Embryonic facial prominence (tissue), 1 donor: ENCODE results near the gene SNUPN.
"Not testable (repeated sequence)": the region's sequence is repeated elsewhere in the genome, so short reads cannot be mapped to it uniquely, and the experiment has no call there.

ENCODE experiments used
- DNase-seq: peaks from one replicate; pipeline ENCODE4 v3.0.0-alpha.2; 2016; ENCODE audit errors: extremely low spot score

The SNUPN gene

DNA sequence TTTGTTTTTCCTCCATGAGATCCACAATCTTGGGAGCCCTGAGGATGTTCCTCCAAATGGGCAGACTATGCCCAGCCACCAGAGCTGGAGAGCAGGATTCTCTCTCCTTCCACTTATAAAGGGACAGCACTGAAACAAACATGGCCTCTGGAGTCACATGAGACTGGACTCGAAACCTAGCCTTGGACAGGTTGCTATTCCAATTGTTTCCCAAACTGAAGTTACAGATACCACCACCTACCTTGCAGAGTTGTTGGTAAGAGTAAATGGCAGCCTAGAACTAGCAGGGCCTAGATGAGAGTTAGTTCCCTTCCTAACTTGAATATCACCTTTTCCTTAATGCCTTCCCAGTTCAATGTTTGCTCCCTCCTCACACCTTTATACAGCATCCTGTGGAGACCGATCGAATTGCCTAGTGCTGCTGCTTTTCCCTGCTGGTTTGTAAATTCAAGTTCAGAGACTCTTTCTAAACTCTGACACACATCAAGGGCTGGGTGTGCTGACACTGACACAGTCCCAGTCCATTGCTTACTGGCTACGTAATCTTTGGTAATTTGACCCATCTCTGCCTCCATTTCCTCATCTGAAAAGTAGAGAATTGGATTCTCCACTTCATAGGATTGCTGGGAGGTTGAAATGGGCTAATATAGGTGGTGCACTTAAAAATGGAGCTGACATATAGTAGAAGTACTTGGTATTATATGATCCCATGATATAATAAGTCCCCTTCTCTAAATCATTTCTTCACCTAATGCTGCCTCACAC is 11.9 kb upstream of the SNUPN start:
- no peak for DNase-seq

DNA sequence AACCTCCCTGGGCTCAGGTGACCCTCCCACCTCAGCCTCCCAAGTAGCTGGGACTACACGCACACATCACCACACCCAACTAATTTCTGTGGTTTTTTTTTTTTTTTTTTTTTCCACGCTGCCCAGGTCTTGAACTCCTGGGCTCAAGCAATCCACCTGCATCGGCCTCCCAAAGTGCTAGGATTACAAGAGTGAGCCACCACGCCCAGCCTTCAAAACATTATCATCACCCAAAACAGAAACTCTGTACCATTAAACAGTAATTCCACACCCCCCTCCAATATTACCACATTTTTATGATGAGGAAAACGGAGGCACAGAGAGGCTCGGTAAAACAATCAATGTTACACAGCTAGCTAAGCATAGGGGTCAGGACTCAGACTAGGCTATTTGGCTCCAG is 10.5 kb upstream of the SNUPN start:
- DNase-seq = no peak

DNA sequence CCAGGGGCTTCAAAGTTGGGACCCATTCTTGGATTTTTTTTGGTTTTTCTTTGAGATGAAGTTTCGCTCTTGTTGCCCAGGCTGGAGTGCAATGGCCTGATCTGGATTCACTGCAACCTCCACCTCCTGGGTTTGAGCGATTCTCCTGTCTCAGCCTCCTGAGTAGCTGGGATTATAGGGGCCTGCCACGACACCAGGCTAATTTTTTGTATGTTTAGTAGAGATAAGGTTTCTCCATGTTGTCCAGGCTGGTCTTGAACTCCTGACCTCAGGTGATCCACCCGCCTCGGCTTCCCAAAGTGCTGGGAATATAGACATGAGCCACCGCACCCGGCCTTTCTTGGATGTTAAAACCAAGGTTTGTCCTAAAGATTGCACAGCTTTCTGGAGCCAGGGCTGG is 8.4 kb upstream of the SNUPN start:
- not testable (repeated sequence) for DNase-seq

DNA sequence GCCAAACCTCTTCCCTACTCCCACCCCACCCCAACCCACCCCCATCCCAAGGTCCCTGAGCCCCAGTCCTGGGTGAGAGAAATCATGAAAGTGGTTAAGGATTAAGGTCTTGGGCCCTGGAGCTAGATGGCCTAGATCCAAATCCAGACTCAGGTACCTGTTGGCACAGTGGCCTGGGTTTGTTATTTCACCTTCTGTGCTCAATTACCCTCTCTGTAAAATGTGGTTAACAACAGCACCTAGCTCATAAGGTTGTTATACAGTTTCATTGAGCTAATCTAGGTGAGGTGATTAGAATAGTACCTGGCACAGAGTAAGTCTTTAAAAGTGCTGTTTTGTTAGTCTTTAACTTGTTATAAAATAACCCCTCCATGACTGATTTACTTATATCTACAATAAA is 6.4 kb upstream of the SNUPN start:
- DNase-seq = no peak

DNA sequence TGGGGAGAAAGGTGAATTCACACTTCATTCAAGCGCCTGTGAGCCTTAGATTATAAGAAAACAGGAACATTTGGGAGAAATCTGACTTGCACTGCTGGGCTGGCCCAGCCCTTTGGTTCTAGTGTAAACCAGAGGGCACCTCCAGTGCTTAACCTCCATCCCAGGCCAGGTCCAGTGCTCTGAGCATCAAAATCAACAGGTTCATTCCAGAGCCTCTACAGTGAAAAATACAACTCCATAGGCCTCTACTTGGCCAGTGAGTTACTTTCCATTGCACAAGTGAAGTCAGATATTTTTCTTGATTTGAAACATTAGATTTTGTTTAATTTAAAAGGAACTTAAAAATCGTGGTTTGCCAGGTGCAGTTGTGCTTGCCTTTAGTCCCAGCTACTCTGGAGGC is 3.0 kb downstream of the SNUPN start:
- DNase-seq = no peak

DNA sequence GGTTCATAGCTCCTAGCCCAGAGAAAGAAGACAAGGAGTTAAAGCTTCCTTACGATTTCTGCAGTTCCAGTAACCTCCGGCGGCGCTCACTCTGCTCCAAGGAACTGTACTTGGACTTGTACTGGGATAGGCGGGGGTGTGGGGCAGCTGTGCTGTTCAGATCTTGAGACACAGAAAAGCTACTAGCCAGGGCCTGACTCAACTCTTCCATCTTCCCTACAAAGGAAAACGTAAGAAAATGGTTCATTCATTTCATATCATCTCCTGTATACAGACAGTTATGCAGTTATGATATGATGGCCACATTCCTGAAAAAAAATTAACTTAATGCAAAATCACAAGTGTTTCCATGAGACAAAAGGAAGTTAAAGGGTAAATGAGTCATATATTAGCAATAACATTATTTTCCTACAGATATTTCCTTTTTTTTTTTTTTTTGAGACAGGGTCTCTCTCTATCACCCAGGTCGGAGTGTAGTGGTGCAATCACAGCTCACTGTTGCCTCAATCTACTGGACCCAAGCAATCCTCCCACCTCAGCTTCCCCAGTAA is 4.6 kb downstream of the SNUPN start:
- DNase-seq = peak; percentile 21

DNA sequence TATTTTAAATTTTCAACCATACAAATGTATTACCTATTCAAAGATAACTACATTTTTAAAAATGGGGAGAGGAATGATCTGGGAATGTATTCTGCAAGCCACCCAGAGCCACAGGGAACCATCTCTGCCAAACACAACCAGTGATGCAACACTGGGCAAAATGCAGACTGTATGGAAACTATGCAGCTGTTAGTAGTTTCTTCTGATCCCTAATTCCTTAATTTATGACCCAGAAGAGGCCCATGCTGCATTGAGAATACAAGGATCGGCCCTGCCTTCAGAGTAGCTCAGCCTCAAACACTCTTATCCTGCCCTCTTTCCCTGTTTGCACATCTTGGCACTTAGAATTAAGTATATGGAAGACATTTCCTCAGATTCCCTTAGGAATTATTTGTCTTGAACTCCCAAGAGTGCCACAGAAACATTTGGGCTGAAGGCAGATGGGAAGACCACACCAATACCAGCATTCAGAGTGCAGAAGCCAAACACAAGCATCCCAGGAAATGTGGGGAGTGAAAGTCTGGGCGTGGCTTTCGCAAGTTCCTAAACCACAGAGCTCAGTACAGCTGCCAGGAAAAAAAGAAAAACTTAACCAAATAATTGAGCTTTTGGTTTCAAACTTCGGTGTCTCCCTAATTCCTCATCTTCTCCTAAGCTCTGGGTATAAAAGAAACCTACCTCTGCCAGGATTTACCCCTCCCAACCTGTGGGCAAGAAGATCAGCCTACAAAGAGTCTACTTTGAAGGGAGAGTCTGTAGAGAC is 5.3 kb downstream of the SNUPN start:
- DNase-seq = no peak

DNA sequence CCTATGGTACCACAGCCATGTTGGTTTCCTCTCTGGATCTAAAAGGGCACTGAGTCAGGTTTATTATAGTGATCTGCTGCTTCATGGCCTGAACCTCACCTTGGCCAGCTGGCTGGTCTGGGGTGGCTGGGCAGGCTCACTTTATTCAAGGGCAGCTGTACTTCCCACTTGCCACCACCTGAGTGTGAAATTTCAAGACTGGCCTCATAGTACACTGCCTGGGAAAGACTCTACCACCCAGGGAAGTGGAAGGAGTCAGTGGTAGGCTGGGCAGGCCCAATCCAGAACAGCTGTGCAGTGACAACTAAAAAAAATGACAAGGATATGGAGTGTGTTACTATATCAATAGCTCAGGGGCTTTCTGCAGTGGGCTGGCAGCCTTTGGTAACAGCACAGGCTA is 8.8 kb downstream of the SNUPN start:
- no peak for DNase-seq

DNA sequence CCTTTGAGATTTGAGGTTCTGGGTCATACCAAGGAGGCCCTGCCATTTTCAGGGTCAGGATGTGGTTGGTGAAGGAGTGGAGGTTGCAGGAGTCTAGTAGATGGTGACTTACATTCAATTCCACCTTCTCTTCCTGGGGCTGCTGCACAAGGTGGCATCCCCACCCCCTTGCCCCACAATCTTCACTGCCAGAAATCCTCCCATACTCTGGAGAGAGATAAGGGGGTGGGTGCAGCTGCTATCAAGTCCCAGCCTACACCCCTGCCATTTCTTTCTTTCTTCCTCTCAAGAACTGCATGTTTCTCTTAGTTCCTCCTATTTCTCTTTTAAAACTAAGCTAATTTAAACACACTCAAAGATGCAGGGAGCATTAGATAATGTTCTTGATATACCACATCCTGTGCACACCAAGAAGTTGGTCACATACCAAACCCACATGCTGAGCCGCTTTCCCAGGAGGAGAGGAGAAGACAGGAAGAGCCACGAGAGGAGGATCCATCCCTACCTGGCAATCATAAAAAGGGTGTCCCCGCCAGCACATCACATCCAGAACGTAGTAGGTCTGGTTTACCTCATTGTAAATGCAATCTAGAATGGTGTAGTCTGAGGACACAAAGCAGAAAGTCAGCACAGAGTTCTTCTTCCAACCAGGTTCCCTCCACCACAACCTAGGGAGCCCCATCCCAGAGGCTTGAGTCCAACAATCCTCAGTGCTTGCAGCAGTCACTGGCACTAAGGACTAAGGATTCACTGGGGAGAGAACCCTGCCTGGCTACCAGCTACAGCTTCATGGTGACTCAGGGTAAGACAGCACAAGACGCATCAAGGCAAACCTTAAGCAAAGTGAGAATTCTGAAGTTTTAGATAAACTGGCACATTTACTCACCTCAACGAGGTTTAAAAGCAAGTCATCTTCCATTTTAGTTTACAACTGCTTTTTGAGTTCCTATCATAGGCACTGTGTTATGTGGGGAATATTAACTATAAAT is 18.5 kb downstream of the SNUPN start:
- DNase-seq = no peak

DNA sequence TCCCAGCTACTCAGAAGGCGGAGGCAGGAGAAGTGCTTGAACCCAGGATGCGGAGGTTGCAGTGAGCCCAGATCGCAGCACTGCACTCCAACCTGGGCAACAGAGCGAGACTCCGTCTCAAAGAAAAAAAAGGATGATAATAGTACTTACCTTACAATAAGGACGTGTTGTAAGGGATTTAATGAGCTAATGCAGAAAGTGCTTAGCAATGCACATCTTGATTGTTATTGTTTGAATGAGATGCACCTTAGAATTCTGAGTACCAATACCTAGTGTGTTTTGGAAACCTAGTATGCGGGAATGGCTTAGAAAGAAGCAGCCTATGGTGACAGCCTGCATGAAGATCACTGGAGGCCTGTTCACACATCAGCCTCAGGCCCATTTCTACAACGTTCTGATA is 19.5 kb downstream of the SNUPN start:
- no peak for DNase-seq

DNA sequence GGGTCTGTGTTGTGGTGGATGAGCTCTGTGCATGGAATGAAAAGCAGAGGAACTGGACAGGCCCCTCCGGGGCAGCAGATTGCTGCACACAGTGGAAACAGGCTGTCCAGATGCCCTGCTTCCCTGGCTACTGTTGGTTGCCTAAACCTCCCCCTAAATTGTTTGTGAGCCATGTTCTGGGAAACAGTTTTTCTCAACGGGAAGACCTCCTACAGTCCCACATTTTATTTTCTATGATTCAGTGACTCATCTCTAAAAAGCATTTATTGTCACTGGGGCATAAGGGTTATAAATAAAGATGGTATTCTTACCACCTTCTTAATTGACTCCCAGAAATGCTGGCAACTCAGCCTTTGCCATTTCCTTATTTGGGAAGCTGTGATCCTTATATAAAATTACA is 26.1 kb downstream of the SNUPN start:
- DNase-seq = no peak

DNA sequence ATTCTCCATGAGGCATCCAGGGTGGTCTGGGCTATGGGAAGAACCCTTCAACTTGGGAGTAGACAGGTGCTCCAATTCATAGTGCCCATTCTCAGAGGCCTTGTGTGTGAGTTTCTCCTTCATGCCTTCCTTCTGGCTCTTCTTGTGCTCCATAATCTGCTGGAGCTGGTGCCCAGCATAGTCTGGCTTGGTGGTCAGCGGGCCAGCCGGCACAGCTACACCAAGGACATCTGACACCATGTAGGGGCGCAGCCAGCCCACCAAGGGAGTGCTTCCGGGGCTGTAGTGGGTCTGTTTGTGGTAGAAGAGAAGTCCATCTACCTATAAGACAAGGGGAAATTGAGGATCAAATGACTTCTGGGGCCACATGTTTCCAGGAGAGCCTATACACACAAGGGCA is 27.2 kb downstream of the SNUPN start:
- no peak for DNase-seq

DNA sequence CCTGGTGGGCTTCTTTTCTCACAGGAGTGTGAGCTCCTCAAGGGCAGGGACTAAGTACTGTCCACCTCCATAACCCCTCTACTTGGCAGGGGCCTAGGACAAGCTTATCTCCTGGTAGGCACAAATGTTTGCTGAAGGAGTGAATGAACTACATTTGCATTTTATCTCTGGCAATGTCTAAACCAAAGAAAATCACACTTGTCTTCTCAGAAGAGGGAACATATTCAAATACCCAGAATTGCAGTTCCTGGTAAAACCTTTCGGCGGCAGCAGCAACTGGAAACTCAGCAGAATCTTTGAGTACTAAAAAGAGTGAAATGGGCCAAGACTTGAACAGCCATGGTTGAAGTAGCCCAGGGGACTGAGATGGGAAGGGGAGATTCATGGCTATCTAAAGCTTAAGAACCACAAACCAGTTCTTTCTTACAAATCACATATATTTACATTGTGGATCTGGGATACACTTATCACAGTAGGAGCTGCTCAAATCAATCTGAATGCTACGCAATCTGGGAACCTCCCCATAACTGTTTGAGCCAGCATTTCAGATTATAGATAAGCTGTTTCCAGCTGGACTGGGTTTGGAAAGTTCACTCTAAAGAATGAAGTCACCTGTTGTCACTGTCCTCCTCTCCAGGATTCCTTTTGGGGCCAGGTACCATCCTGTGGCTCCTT is 27.7 kb downstream of the SNUPN start:
- no peak for DNase-seq

DNA sequence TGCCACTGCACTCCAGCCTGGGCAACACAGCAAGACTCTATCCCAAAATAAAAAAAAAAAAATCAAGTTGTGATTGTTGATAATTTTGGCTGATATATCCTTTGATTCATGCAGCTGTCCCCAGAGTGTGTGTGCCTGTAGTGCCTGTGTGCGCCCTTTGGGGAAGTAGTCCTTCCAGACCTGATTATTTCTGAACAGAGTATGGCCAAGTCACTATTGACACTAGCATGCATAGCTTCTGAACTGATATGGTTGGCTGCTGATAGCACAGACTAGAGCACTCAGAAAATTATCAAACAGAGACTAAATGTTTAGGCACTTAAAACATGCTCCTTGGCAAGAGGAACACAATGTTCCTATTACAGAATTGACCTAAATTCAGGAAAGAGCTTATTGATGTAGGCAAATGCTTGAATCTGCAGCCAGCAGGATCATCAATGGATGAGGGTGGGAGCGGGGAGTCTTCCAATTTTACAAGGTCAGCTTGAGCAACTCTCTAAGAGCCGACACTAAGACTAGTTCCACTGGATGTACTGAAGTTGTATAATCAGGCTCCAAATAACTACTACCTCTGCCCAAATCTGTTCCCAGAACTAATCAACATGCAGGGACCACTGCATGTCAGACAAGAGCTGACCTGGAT is 28.7 kb downstream of the SNUPN start:
- no peak for DNase-seq

DNA sequence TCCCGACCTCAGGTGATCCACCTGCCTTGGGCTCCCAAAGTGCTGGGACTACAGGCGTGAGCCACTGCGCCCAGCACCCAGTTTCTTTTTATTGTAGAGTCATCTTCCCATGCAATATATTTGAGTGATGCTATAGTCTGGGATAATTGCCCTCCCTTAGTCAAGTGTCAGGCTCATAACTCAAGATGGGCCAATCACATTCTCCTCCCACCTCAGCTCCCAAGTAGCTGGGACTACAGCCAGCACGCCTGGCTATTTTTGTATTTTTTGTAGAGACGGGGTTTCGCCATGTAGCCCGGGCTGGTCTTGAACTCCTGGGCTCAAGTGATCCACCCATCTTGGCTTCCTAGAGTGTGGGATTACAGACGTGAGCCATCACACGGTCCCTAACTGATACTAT is 31.2 kb downstream of the SNUPN start:
- no peak for DNase-seq

DNA sequence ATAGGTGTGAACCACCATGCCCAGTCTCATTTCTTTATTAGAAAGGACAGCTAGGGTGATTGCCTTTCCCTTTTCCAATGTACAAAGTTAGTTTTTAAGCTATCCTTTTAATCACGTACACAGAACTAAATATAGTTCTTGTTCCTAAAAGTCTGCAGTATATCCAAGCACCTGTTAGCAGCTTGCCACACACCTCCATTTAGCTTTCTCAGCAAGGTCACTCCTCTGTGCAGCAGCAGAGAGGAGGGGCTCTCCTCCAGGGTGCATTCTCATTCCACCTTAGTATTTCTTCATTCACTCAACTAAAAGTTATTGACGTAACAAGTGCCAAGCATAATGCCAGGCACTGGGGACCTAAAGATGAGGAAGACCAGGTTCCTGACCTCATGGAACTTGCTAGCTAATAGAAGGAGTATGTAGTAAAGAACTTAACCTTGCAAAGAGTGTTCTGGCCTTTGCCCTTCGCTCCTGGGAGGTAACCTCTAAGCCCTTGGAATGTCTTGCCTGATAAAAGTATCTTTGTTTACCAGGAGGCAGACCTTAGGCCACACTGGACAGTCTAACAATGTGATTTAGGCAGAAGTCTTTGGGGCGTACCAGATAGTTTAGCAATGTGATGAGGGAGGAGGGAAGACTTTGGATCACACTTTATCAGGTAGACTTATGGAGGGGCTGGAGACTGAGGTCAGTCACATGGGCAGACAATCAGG is 33.7 kb downstream of the SNUPN start:
- DNase-seq = no peak

DNA sequence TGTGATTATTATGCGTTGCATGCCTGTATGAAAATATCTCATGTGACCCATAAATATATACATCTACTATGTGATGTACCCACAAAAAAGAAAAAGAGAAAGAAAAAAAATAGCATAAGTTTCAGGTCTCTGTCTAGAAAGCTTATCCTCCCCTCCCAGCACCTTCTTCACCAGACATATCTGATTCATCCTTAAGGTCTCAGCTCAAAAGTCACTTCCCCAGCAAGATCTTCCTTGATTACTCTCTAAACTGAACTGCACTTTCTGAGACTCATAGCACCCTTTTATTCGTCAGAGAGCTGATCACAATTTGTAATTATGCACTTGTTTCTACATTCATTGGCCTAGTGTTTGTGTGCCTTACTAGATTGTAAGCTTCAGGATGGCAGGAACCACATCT is 35.3 kb downstream of the SNUPN start:
- no peak for DNase-seq

DNA sequence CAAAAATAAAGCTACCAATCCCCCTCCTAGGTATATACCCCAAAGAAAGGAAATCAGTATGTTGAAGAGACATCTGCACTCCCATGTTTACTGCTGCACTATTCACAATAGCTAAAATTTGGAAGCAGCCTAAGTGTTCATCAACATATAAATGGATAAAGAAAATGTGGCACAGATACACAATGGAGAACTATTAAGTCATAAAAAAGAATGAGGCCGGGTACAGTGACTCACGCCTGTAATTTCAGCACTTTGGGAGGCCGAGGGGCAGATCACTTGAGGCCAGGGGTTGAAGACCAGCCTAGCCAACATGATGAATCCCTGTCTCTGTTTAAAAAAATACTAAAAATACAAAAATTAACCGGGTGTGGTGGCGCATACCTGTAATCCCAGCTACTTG is 36.5 kb downstream of the SNUPN start:
- no peak for DNase-seq

DNA sequence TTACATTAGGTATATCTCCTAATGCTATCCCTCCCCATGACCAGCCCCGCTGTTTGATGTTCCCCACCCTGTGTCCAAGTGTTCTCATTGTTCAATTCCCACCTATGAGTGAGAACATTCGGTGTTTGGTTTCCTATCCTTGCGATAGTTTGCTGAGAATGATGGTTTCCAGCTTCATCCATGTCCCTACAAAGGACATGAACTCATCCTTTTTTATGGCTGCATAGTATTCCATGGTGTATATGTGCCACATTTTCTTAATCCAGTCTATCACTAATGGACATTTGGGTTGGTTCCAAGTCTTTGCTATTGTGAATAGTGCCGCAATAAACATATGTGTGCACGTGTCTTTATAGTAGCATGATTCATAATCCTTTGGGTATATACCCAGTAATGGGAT is 39.1 kb downstream of the SNUPN start:
- DNase-seq = not testable (repeated sequence)

DNA sequence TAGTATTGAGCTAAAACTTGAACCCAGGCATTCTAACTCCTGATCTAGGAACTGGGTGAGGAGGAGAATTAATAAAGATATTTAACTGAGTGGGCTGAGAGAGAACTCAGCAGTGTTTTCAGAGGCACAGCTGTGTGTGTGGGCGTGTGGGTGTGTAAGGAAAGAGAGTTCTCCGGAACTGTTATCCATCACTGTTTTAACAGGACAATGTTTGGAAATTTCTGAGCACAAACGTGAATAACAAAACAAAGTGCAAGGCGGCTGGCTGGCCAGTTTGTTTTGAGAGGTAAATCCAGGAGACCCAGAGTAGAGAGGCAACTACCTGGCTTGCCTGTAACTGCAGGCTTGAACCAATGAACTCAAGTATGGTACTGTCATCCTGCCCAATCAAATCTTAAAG is 41.4 kb downstream of the SNUPN start:
- no peak for DNase-seq
